Gastroesophageal sphincter (tissue), 4 donors: ENCODE results near the gene IL1RAPL1. TPM values are rescaled to one million over a fixed set of nuclear protein-coding genes. Genes with fewer than 3 reads are reported as not detected.

Source experiments
- ATAC-seq: fragments of 150-250 bp; one replicate; pipeline ENCODE4 v1.9.1; 2016; ENCODE audit warnings: mild to moderate bottlenecking, moderate library complexity
- H3K27ac ChIP-seq, 4 donors: fragments of 200-600 bp; sonication (generic) in 3 of 4; 1 replicate in 3 of 4; 2 replicates in 1 of 4; pipeline ENCODE4 v1.5.1; 2016 to 2019
- H3K27me3 ChIP-seq: fragments of 200-600 bp; sonication (generic); one replicate; pipeline ENCODE4 v1.5.1; 2019
- H3K36me3 ChIP-seq, 2 donors: fragments of 200-600 bp; sonication (generic); one replicate each; pipeline ENCODE4 v1.5.1; 2019; ENCODE audit warnings: control low read depth in 1 of 2
- H3K4me1 ChIP-seq, 3 donors: fragments of 200-600 bp; sonication (generic); 1 replicate in 2 of 3; 2 replicates in 1 of 3; pipeline ENCODE4 v1.5.1; 2016 to 2019; ENCODE audit warnings: control low read depth in 2 of 3
- H3K4me3 ChIP-seq, 2 donors: fragments of 200-600 bp; sonication (generic); one replicate each; pipeline ENCODE4 v1.5.1; 2019; ENCODE audit warnings: mild to moderate bottlenecking in 1 of 2, moderate library complexity in 1 of 2
- H3K9me3 ChIP-seq, 3 donors: fragments of 200-600 bp; sonication (generic); one replicate each; pipeline ENCODE4 v1.5.1; 2017 to 2019; ENCODE audit warnings: control low read depth in 2 of 3
- CTCF ChIP-seq, 4 experiments: fragments of 200-600 bp in 2 of 4; fragments of 450-650 bp in 2 of 4; sonication (generic) in 1 of 4; IDR thresholded peaks; one replicate each; pipeline ENCODE4 v1.5.1; 2017 to 2019; ENCODE audit warnings: antibody characterized with exemption in 4 of 4, mild to moderate bottlenecking in 2 of 4, moderate library complexity in 2 of 4
- EP300 ChIP-seq: sonication (generic); formaldehyde crosslinking; IDR thresholded peaks from one replicate; pipeline ENCODE4 v1.6.1; 2017; ENCODE audit warnings: antibody characterized with exemption, mild to moderate bottlenecking
- POLR2A ChIP-seq, 2 donors: fragments of 450-650 bp; IDR thresholded peaks; one replicate each; pipeline ENCODE4 v1.6.1; 2017; ENCODE audit warnings: antibody characterized with exemption in 2 of 2, mild to moderate bottlenecking in 2 of 2, moderate library complexity in 1 of 2
- POLR2AphosphoS5 ChIP-seq: sonication (generic); formaldehyde crosslinking; IDR thresholded peaks from one replicate; pipeline ENCODE4 v1.6.1; 2017; ENCODE audit warnings: antibody characterized with exemption
- WGBS, 2 donors: methylation state at CpG; one replicate each; pipeline ENCODE4 v1.1.5; 2018; ENCODE audit warnings: low coverage in 1 of 2; 5-methylcytosine and 5-hydroxymethylcytosine counted together
- total RNA-seq, 4 donors: library from RNA; depleted of rRNA; stranded (reverse); fragments of >200 nt; gene quantifications; one replicate each; pipeline ENCODE4 v1.1.0, GENCODE V29; 2016

The IL1RAPL1 gene
- total RNA-seq, 4 donors from 2014 or later: 0.27 to 1.6 (median 0.44) TPM

GRCh38 chrX:29902004-29902403 lies 1314.8 kb downstream of the IL1RAPL1 start:
- H3K36me3 ChIP-seq: no peaks in the 10 kb centered on the region
- H3K27me3 ChIP-seq: no peaks in the 10 kb centered on the region
- no peak for TF ChIP-seq CTCF (IDR thresholded peaks at IDR 0.05)
- no peak for TF ChIP-seq POLR2AphosphoS5
- no peak for TF ChIP-seq EP300
- TF ChIP-seq POLR2A (IDR thresholded peaks at IDR 0.05): no peak
- H3K27ac ChIP-seq: no peak overlapping the region
- H3K4me3 ChIP-seq: no peak overlapping the region
- ATAC-seq: no peak
- WGBS, 2 donors: 86 to 88% methylated on average over 3 of the region's 3 CpGs
- no peaks in the 10 kb centered on the region for H3K9me3 ChIP-seq
- no peaks in the 10 kb centered on the region for H3K4me1 ChIP-seq

GRCh38 chrX:29903360-29903759 lies 1316.1 kb downstream of the IL1RAPL1 start:
- no peaks in the 10 kb centered on the region for H3K27me3 ChIP-seq
- no peaks in the 10 kb centered on the region for H3K4me1 ChIP-seq
- no peak overlapping the region for H3K27ac ChIP-seq
- H3K4me3 ChIP-seq: no peak overlapping the region
- TF ChIP-seq CTCF (IDR thresholded peaks at IDR 0.05) (peak in 1 of 4 experiments; percentile 39), POLR2AphosphoS5 (no peak)
- no peaks in the 10 kb centered on the region for H3K9me3 ChIP-seq
- ATAC-seq: no peak
- no peaks in the 10 kb centered on the region for H3K36me3 ChIP-seq

- no peak for ATAC-seq
Observed at GRCh38 chrX:29911673-29912072, 1324.4 kb downstream of the IL1RAPL1 start.

GRCh38 chrX:29913647-29914046 lies 1326.4 kb downstream of the IL1RAPL1 start:
- no peaks in the 10 kb centered on the region for H3K9me3 ChIP-seq
- 83 to 86% methylated on average over 5 of the region's 6 CpGs for WGBS, 2 donors
- no peak for ATAC-seq
- no peaks in the 10 kb centered on the region for H3K27me3 ChIP-seq
- H3K4me1 ChIP-seq: no peaks in the 10 kb centered on the region
- TF ChIP-seq POLR2AphosphoS5 (no peak), EP300 (no peak), CTCF (IDR thresholded peaks at IDR 0.05) (no peak), POLR2A (IDR thresholded peaks at IDR 0.05) (no peak)
- H3K27ac ChIP-seq: no peak overlapping the region
- H3K36me3 ChIP-seq: no peaks in the 10 kb centered on the region
- no peak overlapping the region for H3K4me3 ChIP-seq

More at GRCh38 chrX:29911673-29912072, 1324.4 kb downstream of the IL1RAPL1 start:
- Histone ChIP-seq H3K4me3 (no peak overlapping the region), H3K27me3 (no peaks in the 10 kb centered on the region), H3K36me3 (no peaks in the 10 kb centered on the region), H3K9me3 (no peaks in the 10 kb centered on the region), H3K27ac (no peak overlapping the region), H3K4me1 (no peaks in the 10 kb centered on the region)
- no peak for TF ChIP-seq POLR2A (IDR thresholded peaks at IDR 0.05)
- TF ChIP-seq POLR2AphosphoS5: no peak
- no peak for TF ChIP-seq CTCF (IDR thresholded peaks at IDR 0.05)
- no peak for TF ChIP-seq EP300
- WGBS, 2 donors: 65 to 81% methylated on average over 4 of the region's 4 CpGs

GRCh38 chrX:29922607-29923006 lies 1335.4 kb downstream of the IL1RAPL1 start:
- WGBS, 2 donors: 55% methylated on average over 1 of the region's 1 CpG; no CpG with 5 or more reads in 1 of the 2 donors
- no peaks in the 10 kb centered on the region for H3K36me3 ChIP-seq
- TF ChIP-seq POLR2A (IDR thresholded peaks at IDR 0.05) (no peak), EP300 (no peak), CTCF (IDR thresholded peaks at IDR 0.05) (no peak), POLR2AphosphoS5 (no peak)
- ATAC-seq: no peak
- H3K9me3 ChIP-seq: no peaks in the 10 kb centered on the region
- no peaks in the 10 kb centered on the region for H3K4me1 ChIP-seq
- H3K4me3 ChIP-seq: no peak overlapping the region
- H3K27ac ChIP-seq: no peak overlapping the region
- no peaks in the 10 kb centered on the region for H3K27me3 ChIP-seq
